CD14-positive monocyte (primary cell): ENCODE results near the gene PODXL. TPM values are rescaled to one million over a fixed set of nuclear protein-coding genes. Genes with fewer than 3 reads are reported as not detected.
A peak's percentile ranks its signal among the peaks of the same experiment; 100 is the strongest.

ENCODE experiments used
- DNase-seq, 3 donors: peaks; one replicate each; pipeline ENCODE4 v3.0.0-alpha.2; 2011 to 2022
- H2AFZ ChIP-seq: 2 replicates; pipeline ENCODE4 v1.6.0; 2012; ENCODE audit warnings: mild to moderate bottlenecking, low read depth, low read length, inconsistent platforms; ENCODE audit not compliant: insufficient read depth, poor library complexity, severe bottlenecking
- H3K27ac ChIP-seq, 2 donors: 1 replicate in 1 of 2; 2 replicates in 1 of 2; pipeline ENCODE4 v1.5.1; 2012 to 2013; ENCODE audit warnings: low read length in 2 of 2, control low read depth in 1 of 2, inconsistent platforms in 1 of 2, low read depth in 1 of 2, mild to moderate bottlenecking in 1 of 2
- H3K27me3 ChIP-seq, 2 donors: one replicate each; pipeline versions ENCODE4 v1.6.0 to v1.6.1; 2011 to 2013; ENCODE audit warnings: low read length in 2 of 2; ENCODE audit not compliant: control insufficient read depth in 2 of 2, insufficient read depth in 2 of 2
- H3K36me3 ChIP-seq, 2 donors: replicated peaks in 1 of 2; 1 replicate in 1 of 2; 2 replicates in 1 of 2; pipeline versions ENCODE4 v1.5.1 to v1.6.1; 2012 to 2013; ENCODE audit warnings: low read length in 2 of 2, control low read depth in 1 of 2, inconsistent platforms in 1 of 2, mild to moderate bottlenecking in 1 of 2; ENCODE audit not compliant: insufficient read depth in 2 of 2, control insufficient read depth in 1 of 2
- H3K4me1 ChIP-seq, 2 donors: 1 replicate in 1 of 2; 2 replicates in 1 of 2; pipeline versions ENCODE4 v1.5.1 to v1.6.1; 2012 to 2013; ENCODE audit warnings: low read length in 2 of 2, control low read depth in 1 of 2, inconsistent platforms in 1 of 2, mild to moderate bottlenecking in 1 of 2, moderate library complexity in 1 of 2; ENCODE audit not compliant: insufficient read depth in 2 of 2, control insufficient read depth in 1 of 2
- H3K4me2 ChIP-seq: replicated peaks from 2 replicates; pipeline ENCODE3; 2012; ENCODE audit warnings: low read length, moderate library complexity, mild to moderate bottlenecking; ENCODE audit not compliant: poor library complexity, severe bottlenecking; ENCODE audit errors: extremely low read depth
- H3K4me3 ChIP-seq, 3 experiments: fragments of 200-600 bp in 1 of 3; sonication (generic) in 1 of 3; replicated peaks in 1 of 3; 1 replicate in 2 of 3; 2 replicates in 1 of 3; pipeline ENCODE4 v1.5.1; 2011 to 2013; ENCODE audit warnings: low read length in 3 of 3, mild to moderate bottlenecking in 3 of 3, control low read depth in 2 of 3, low read depth in 2 of 3, inconsistent platforms in 1 of 3, moderate library complexity in 1 of 3
- H3K79me2 ChIP-seq: 2 replicates; pipeline ENCODE4 v1.6.0; 2012; ENCODE audit warnings: mild to moderate bottlenecking, control low read depth, inconsistent platforms, low read length, moderate library complexity; ENCODE audit not compliant: insufficient read depth
- H3K9ac ChIP-seq: 2 replicates; pipeline ENCODE4 v1.6.0; 2017; ENCODE audit warnings: low read length, mild to moderate bottlenecking; ENCODE audit not compliant: insufficient read depth, poor library complexity, severe bottlenecking
- H3K9me3 ChIP-seq, 2 donors: replicated peaks in 1 of 2; 1 replicate in 1 of 2; 2 replicates in 1 of 2; pipeline versions ENCODE4 v1.5.1 to v1.6.1; 2012 to 2013; ENCODE audit warnings: low read length in 2 of 2, control low read depth in 1 of 2; ENCODE audit not compliant: control insufficient read depth in 1 of 2, insufficient read depth in 1 of 2
- H4K20me1 ChIP-seq: 2 replicates; pipeline ENCODE4 v1.6.0; 2012; ENCODE audit warnings: mild to moderate bottlenecking, low read length, control low read depth, moderate library complexity; ENCODE audit not compliant: insufficient read depth
- H3K27ac Mint-ChIP-seq, 7 donors: one replicate each; pipeline ENCODE4 v1.8.0; 2020; ENCODE audit warnings: mild to moderate bottlenecking in 7 of 7, mixed read lengths in 7 of 7, moderate library complexity in 6 of 7, inconsistent platforms in 2 of 7
- H3K27me3 Mint-ChIP-seq, 3 donors: one replicate each; pipeline ENCODE4 v1.8.0; 2021 to 2022; ENCODE audit warnings: low read depth in 3 of 3, mild to moderate bottlenecking in 3 of 3, mixed read lengths in 3 of 3, moderate library complexity in 3 of 3, inconsistent platforms in 1 of 3
- H3K36me3 Mint-ChIP-seq, 2 donors: one replicate each; pipeline ENCODE4 v1.8.0; 2020; ENCODE audit warnings: mixed read lengths in 2 of 2, inconsistent platforms in 1 of 2, mild to moderate bottlenecking in 1 of 2
- H3K4me1 Mint-ChIP-seq: one replicate; pipeline ENCODE4 v1.8.0; 2020; ENCODE audit warnings: mild to moderate bottlenecking, mixed read lengths
- H3K4me3 Mint-ChIP-seq, 2 donors: one replicate each; pipeline ENCODE4 v1.8.0; 2020; ENCODE audit warnings: mild to moderate bottlenecking in 2 of 2, mixed read lengths in 2 of 2, moderate library complexity in 1 of 2
- H3K9me3 Mint-ChIP-seq, 7 donors: one replicate each; pipeline ENCODE4 v1.8.0; 2020 to 2022; ENCODE audit warnings: mixed read lengths in 7 of 7, mild to moderate bottlenecking in 6 of 7, moderate library complexity in 6 of 7, inconsistent platforms in 2 of 7
- CTCF ChIP-seq: fragments of 200-600 bp; IDR thresholded peaks from one replicate; pipeline ENCODE4 v1.8.0; 2022; ENCODE audit warnings: antibody characterized with exemption, mild to moderate bottlenecking
- WGBS: methylation state at CpG from one replicate; pipeline ENCODE4 v1.1.5; 2013; ENCODE audit warnings: missing lambda C conversion rate; ENCODE audit not compliant: insufficient coverage; 5-methylcytosine and 5-hydroxymethylcytosine counted together
- intact Hi-C, 2 donors: fragments of 100-400 bp; cut with micrococcal nuclease; formaldehyde crosslinking; loops; one replicate each; pipeline versions ENCODE4 v1.15.0 to v1.15.1; 2023
- polyA plus RNA-seq, 3 donors: library from polyadenylated mRNA; depleted of rRNA in 1 of 3; unstranded in 2 of 3; stranded (reverse) in 1 of 3; fragments of 300-500 nt in 2 of 3; fragments of >200 nt in 1 of 3; fragmentation: Illumina TruSeq in 2 of 3; gene quantifications; 1 replicate in 2 of 3; 2 replicates in 1 of 3; pipeline ENCODE4 v1.2.3, GENCODE V29; 2012 to 2021

PODXL gene
- polyA plus RNA-seq, 3 donors: 0.20 to 0.25 TPM; not detected in 1

GRCh38 chr7:131547589-131547988 lies 8.8 kb downstream of the PODXL start:
- Mint-ChIP-seq H3K9me3 (peaks cover 0 to 7% (median 0%) of the 10 kb centered on the region in 7 donors), H3K4me1 (peaks cover 6% of the 10 kb centered on the region), H3K27me3 (peaks cover 6 to 14% (median 9%) of the 10 kb centered on the region in 3 donors), H3K27ac (peak overlapping the region in 1 of 7 donors; percentile 38), H3K36me3 (no peaks in the 10 kb centered on the region), H3K4me3 (no peak overlapping the region)
- H2AFZ ChIP-seq: no peak overlapping the region
- H3K9me3 ChIP-seq: no peaks in the 10 kb centered on the region
- no peak for DNase-seq
- no peak overlapping the region for H3K9ac ChIP-seq
- no peak overlapping the region for H3K27ac ChIP-seq
- H4K20me1 ChIP-seq: no peaks in the 10 kb centered on the region
- H3K4me2 ChIP-seq: no peak overlapping the region
- no peaks in the 10 kb centered on the region for H3K4me1 ChIP-seq
- no peak for TF ChIP-seq CTCF
- 100% methylated on average over 3 of the region's 8 CpGs for WGBS
- intact Hi-C loops: no loop called here
- H3K79me2 ChIP-seq: no peaks in the 10 kb centered on the region
- H3K4me3 ChIP-seq: no peak overlapping the region
- no peaks in the 10 kb centered on the region for H3K27me3 ChIP-seq
- H3K36me3 ChIP-seq: no peaks in the 10 kb centered on the region

- Mint-ChIP-seq H3K4me1 (peaks cover 7% of the 10 kb centered on the region), H3K36me3 (no peaks in the 10 kb centered on the region), H3K27ac (no peak overlapping the region), H3K9me3 (peaks cover 0 to 7% (median 0%) of the 10 kb centered on the region in 7 donors), H3K4me3 (no peak overlapping the region), H3K27me3 (peaks cover 4 to 10% (median 6%) of the 10 kb centered on the region in 3 donors)
- Histone ChIP-seq H4K20me1 (no peaks in the 10 kb centered on the region), H3K36me3 (no peaks in the 10 kb centered on the region), H3K79me2 (no peaks in the 10 kb centered on the region), H3K4me1 (no peaks in the 10 kb centered on the region), H3K4me3 (no peak overlapping the region), H3K9me3 (no peaks in the 10 kb centered on the region), H3K27ac (no peak overlapping the region), H3K27me3 (no peaks in the 10 kb centered on the region), H2AFZ (no peak overlapping the region), H3K4me2 (no peak overlapping the region), H3K9ac (no peak overlapping the region)
- TF ChIP-seq CTCF: peak; percentile 76
- no peak for DNase-seq
- intact Hi-C loops: no loop called here
- 100% methylated on average over 8 of the region's 12 CpGs for WGBS
Measured at GRCh38 chr7:131546583-131547141, 9.8 kb downstream of the PODXL start.
